GM12878 (cell line): ENCODE measurements around the gene NDST4. TPM values are rescaled to one million over a fixed set of nuclear protein-coding genes. Genes with fewer than 3 reads are reported as not detected.

Experiments
- ATAC-seq: fragments of 200-7000 bp; cut with Tn5 transposase; 3 replicates; pipeline ENCODE4 v1.9.1; 2020; ENCODE audit warnings: mild to moderate bottlenecking, moderate library complexity
- BruUV-seq: library from RNA; stranded (reverse); fragments of 400-500 nt; replicated peaks from 2 replicates; lab custom pipeline; 2021; lab: Mats Ljungman, UMichigan
- CTCF ChIA-PET: fragments of 300-600 bp; sonication (Branson Sonifier 250); formaldehyde crosslinking; extraction: SDS; loops from one replicate; lab custom pipeline; 2021; ENCODE audit warnings: inconsistent platforms; lab: Yijun Ruan, JAX
- POLR2A ChIA-PET: fragments of 350-600 bp; formaldehyde crosslinking; extraction: SDS; loops from one replicate; lab custom pipeline; 2021; ENCODE audit warnings: inconsistent platforms; lab: Charles Lee
- RAD21 ChIA-PET: fragments of 300-600 bp; sonication (Branson Sonifier 250); formaldehyde crosslinking; loops from one replicate; lab custom pipeline; 2023; ENCODE audit warnings: antibody characterized with exemption; ENCODE audit not compliant: unreplicated experiment; lab: Charles Lee
- SMC1A ChIA-PET: fragments of 300-600 bp; sonication (Branson Sonifier 250); formaldehyde crosslinking; loops from one replicate; lab custom pipeline; 2023; ENCODE audit not compliant: unreplicated experiment, uncharacterized antibody; lab: Charles Lee
- DNase-seq: peaks from one replicate; pipeline ENCODE4 v3.0.0-alpha.2; 2011; ENCODE audit warnings: low read depth, low spot score
- FAIRE-seq: peaks from 3 replicates; lab custom pipeline; 2011; peaks lifted over from hg19 to GRCh38; lab: Jason Lieb, UNC
- H2AFZ ChIP-seq: 2 replicates; pipeline ENCODE4 v1.6.0; 2011; ENCODE audit warnings: low read depth, low read length, control low read depth; ENCODE audit not compliant: control insufficient read depth
- H3K27ac ChIP-seq: 2 replicates; pipeline ENCODE4 v1.5.1; 2011; ENCODE audit warnings: control low read depth; ENCODE audit not compliant: control insufficient read depth, insufficient read depth
- H3K27me3 ChIP-seq, 2 experiments: replicated peaks in 1 of 2; 2 replicates each; pipeline versions ENCODE4 v1.6.0 to v1.6.1; 2011; ENCODE audit warnings: low read length in 1 of 2; ENCODE audit not compliant: control insufficient read depth in 2 of 2, insufficient read depth in 2 of 2
- H3K36me3 ChIP-seq, 2 experiments: 2 replicates each; pipeline ENCODE4 v1.5.1; 2011; ENCODE audit warnings: low read length in 1 of 2; ENCODE audit not compliant: control insufficient read depth in 2 of 2, insufficient read depth in 2 of 2
- H3K4me1 ChIP-seq: 2 replicates; pipeline ENCODE4 v1.6.1; 2011; ENCODE audit warnings: mild to moderate bottlenecking, low read length, moderate library complexity, mixed read lengths; ENCODE audit not compliant: control insufficient read depth, insufficient read depth
- H3K4me2 ChIP-seq: 2 replicates; pipeline ENCODE4 v1.6.0; 2011; ENCODE audit warnings: control low read depth; ENCODE audit not compliant: control insufficient read depth, insufficient read depth
- H3K4me3 ChIP-seq: fragments of 200-600 bp; sonication (generic); 2 replicates; pipeline ENCODE4 v1.5.1; 2016
- H3K79me2 ChIP-seq: 2 replicates; pipeline ENCODE4 v1.6.0; 2011; ENCODE audit warnings: low read length; ENCODE audit not compliant: control insufficient read depth, insufficient read depth
- H3K9ac ChIP-seq: 2 replicates; pipeline ENCODE4 v1.8.0; 2011; ENCODE audit warnings: low read length, control low read depth, mixed read lengths; ENCODE audit not compliant: control insufficient read depth, insufficient read depth
- H3K9me3 ChIP-seq: replicated peaks from 3 replicates; pipeline ENCODE4 v1.5.1; 2011; ENCODE audit warnings: mild to moderate bottlenecking, low read length; ENCODE audit not compliant: control insufficient read depth, insufficient read depth
- H4K20me1 ChIP-seq: 2 replicates; pipeline ENCODE4 v1.6.0; 2011; ENCODE audit not compliant: control insufficient read depth, insufficient read depth
- CHD1 ChIP-seq: IDR thresholded peaks from 2 replicates; pipeline ENCODE4 v1.6.1; 2012; ENCODE audit warnings: low read depth, low read length, improper control_type of control experiment
- CREM ChIP-seq: IDR thresholded peaks from 2 replicates; pipeline ENCODE4 v1.6.1; 2014; ENCODE audit warnings: antibody characterized with exemption, low read depth
- ESRRA ChIP-seq: IDR thresholded peaks from 2 replicates; pipeline ENCODE4 v1.6.1; 2012; ENCODE audit warnings: mild to moderate bottlenecking, low read length, improper control_type of control experiment
- KDM1A ChIP-seq: fragments of 200-600 bp; sonication (generic); IDR thresholded peaks from 2 replicates; pipeline ENCODE4 v1.6.1; 2016; ENCODE audit warnings: borderline replicate concordance
- MYC ChIP-seq: IDR thresholded peaks from 2 replicates; pipeline ENCODE4 v1.6.1; 2011; ENCODE audit warnings: mild to moderate bottlenecking, low read length, moderate library complexity, inconsistent platforms; ENCODE audit not compliant: insufficient read depth, insufficient replicate concordance, insufficient read length, severe bottlenecking
- POLR2AphosphoS2 ChIP-seq: IDR thresholded peaks from 2 replicates; pipeline ENCODE4 v1.6.1; 2011; ENCODE audit warnings: low read depth, mild to moderate bottlenecking, low read length, improper control_type of control experiment, moderate library complexity
- YBX1 ChIP-seq: fragments of 450-650 bp; IDR thresholded peaks from 2 replicates; pipeline ENCODE4 v1.6.1; 2016; ENCODE audit warnings: antibody characterized with exemption
- WGBS: methylation state at CpG from one replicate; pipeline ENCODE4 v1.1.6; 2016; ENCODE audit warnings: low lambda C conversion rate; ENCODE audit not compliant: insufficient replicate concordance, insufficient coverage; ENCODE audit errors: missing lambda C conversion rate; 5-methylcytosine and 5-hydroxymethylcytosine counted together
- in situ Hi-C: fragments of 300-500 bp; cut with MboI; formaldehyde crosslinking; loops from 9 replicates; pipeline ENCODE4 v1.14.3; 2018; ENCODE audit warnings: mixed read lengths
- intact Hi-C: fragments of 100-400 bp; cut with micrococcal nuclease; formaldehyde crosslinking; loops from one replicate; pipeline ENCODE4 v1.14.2; 2022; ENCODE audit not compliant: unreplicated experiment
- polyA plus RNA-seq, 11 experiments: library from polyadenylated mRNA; depleted of rRNA in 4 of 11; unstranded in 6 of 11; stranded (reverse) in 5 of 11; fragments of >200 nt; fragmentation: Nextera tagmentation in 4 of 11; fragmentation: Illumina TruSeq in 1 of 11; extraction: Ambion mirVana in 4 of 11; extraction: Trizol in 1 of 11; gene quantifications; 1 replicate in 1 of 11; 2 replicates in 10 of 11; pipeline versions ENCODE4 v1.2.1 to v1.2.3, GENCODE V29; 2011 to 2016; ENCODE audit warnings: inconsistent platforms in 2 of 11, missing spikeins in 2 of 11, low read depth in 1 of 11
- total RNA-seq, 4 experiments: library from RNA; depleted of rRNA in 3 of 4; stranded (reverse); fragments of >200 nt in 3 of 4; fragmentation: Illumina TruSeq in 1 of 4; extraction: Trizol in 1 of 4; gene quantifications; 2 replicates each; pipeline versions ENCODE4 v1.2.1 to v1.2.3, GENCODE V29; 2013 to 2021
- TF ChIP-seq, protein P1 (sequence below): IDR thresholded peaks from 2 replicates; pipeline ENCODE4 v1.6.1; 2012; ENCODE audit warnings: improper control_type of control experiment, low read depth, low read length; ENCODE audit not compliant: insufficient replicate concordance
- TF ChIP-seq, protein P2 (sequence below): fragments of 450-650 bp; IDR thresholded peaks from 2 replicates; pipeline ENCODE4 v1.6.1; 2017; ENCODE audit warnings: mild to moderate bottlenecking, moderate library complexity
- TF ChIP-seq, protein P3 (sequence below): IDR thresholded peaks from 2 replicates; pipeline ENCODE4 v1.6.1; 2012; ENCODE audit warnings: mild to moderate bottlenecking, low read depth, low read length

Gene NDST4
- total and polyA plus RNA-seq, 10 of the 15 experiments (the other 5 are each of a cell fraction or from before 2014, with no cell fraction given): 0.04 to 0.11 (median 0.07) TPM; not detected in 6

DNA sequence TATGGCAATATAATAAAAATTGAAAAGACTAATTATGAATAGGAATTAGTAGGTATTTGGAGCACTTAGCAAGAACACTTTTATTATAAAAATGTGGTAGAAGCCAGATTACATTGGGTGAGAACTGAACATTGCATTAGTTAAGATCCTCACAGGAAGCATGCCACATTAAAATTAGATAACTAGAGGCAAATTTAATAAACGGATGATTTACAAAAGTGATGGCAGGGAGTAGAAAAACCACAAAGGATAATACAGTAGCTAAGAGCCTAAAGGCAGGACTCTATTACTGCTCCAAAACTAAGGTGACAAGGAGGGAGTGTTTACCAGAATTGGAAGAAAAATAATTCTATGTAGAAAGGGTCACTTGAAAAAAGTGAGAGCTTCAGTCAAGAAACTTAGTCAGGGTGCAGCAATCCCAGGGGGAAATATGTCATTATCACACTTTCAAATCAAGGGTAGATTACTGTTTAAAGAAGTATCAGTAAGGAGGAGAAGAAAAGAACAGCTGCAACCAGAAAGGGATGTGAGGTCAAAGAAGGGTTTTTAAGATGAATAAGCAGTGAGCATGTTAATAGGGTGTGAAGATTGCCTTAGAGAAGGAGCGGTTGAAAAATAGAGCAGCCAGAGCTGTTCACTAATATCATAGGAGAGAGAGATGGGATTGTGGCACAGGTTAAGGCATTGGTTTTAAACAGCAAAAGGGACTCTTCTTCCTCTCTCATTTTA is 84.6 kb downstream of the NDST4 start:
- H3K9ac ChIP-seq: no peak overlapping the region
- H3K4me1 ChIP-seq: no peaks in the 10 kb centered on the region
- DNase-seq (no peak), ATAC-seq (no peak), FAIRE-seq (no peak)
- RAD21 ChIA-PET: no interaction called here
- SMC1A ChIA-PET: interaction anchor here (0.8 kb wide), 1 partner anchor 32 kb away, joined by 3 read pairs; no protein-coding TSS in a partner anchor
- WGBS: 32% methylated on average over 2 of the region's 2 CpGs
- no peak overlapping the region for H3K27ac ChIP-seq
- no peaks in the 10 kb centered on the region for H3K36me3 ChIP-seq
- POLR2A ChIA-PET: no interaction called here
- no peaks in the 10 kb centered on the region for H4K20me1 ChIP-seq
- TF ChIP-seq, protein P1, sequence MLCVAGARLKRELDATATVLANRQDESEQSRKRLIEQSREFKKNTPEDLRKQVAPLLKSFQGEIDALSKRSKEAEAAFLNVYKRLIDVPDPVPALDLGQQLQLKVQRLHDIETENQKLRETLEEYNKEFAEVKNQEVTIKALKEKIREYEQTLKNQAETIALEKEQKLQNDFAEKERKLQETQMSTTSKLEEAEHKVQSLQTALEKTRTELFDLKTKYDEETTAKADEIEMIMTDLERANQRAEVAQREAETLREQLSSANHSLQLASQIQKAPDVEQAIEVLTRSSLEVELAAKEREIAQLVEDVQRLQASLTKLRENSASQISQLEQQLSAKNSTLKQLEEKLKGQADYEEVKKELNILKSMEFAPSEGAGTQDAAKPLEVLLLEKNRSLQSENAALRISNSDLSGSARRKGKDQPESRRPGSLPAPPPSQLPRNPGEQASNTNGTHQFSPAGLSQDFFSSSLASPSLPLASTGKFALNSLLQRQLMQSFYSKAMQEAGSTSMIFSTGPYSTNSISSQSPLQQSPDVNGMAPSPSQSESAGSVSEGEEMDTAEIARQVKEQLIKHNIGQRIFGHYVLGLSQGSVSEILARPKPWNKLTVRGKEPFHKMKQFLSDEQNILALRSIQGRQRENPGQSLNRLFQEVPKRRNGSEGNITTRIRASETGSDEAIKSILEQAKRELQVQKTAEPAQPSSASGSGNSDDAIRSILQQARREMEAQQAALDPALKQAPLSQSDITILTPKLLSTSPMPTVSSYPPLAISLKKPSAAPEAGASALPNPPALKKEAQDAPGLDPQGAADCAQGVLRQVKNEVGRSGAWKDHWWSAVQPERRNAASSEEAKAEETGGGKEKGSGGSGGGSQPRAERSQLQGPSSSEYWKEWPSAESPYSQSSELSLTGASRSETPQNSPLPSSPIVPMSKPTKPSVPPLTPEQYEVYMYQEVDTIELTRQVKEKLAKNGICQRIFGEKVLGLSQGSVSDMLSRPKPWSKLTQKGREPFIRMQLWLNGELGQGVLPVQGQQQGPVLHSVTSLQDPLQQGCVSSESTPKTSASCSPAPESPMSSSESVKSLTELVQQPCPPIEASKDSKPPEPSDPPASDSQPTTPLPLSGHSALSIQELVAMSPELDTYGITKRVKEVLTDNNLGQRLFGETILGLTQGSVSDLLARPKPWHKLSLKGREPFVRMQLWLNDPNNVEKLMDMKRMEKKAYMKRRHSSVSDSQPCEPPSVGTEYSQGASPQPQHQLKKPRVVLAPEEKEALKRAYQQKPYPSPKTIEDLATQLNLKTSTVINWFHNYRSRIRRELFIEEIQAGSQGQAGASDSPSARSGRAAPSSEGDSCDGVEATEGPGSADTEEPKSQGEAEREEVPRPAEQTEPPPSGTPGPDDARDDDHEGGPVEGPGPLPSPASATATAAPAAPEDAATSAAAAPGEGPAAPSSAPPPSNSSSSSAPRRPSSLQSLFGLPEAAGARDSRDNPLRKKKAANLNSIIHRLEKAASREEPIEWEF: no peak
- TF ChIP-seq CHD1 (no peak), MYC (no peak), CREM (no peak), YBX1 (no peak), POLR2AphosphoS2 (no peak), KDM1A (no peak), ESRRA (no peak)
- TF ChIP-seq, protein P2, sequence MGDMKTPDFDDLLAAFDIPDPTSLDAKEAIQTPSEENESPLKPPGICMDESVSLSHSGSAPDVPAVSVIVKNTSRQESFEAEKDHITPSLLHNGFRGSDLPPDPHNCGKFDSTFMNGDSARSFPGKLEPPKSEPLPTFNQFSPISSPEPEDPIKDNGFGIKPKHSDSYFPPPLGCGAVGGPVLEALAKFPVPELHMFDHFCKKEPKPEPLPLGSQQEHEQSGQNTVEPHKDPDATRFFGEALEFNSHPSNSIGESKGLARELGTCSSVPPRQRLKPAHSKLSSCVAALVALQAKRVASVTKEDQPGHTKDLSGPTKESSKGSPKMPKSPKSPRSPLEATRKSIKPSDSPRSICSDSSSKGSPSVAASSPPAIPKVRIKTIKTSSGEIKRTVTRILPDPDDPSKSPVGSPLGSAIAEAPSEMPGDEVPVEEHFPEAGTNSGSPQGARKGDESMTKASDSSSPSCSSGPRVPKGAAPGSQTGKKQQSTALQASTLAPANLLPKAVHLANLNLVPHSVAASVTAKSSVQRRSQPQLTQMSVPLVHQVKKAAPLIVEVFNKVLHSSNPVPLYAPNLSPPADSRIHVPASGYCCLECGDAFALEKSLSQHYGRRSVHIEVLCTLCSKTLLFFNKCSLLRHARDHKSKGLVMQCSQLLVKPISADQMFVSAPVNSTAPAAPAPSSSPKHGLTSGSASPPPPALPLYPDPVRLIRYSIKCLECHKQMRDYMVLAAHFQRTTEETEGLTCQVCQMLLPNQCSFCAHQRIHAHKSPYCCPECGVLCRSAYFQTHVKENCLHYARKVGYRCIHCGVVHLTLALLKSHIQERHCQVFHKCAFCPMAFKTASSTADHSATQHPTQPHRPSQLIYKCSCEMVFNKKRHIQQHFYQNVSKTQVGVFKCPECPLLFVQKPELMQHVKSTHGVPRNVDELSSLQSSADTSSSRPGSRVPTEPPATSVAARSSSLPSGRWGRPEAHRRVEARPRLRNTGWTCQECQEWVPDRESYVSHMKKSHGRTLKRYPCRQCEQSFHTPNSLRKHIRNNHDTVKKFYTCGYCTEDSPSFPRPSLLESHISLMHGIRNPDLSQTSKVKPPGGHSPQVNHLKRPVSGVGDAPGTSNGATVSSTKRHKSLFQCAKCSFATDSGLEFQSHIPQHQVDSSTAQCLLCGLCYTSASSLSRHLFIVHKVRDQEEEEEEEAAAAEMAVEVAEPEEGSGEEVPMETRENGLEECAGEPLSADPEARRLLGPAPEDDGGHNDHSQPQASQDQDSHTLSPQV: no peak
- TF ChIP-seq, protein P3, sequence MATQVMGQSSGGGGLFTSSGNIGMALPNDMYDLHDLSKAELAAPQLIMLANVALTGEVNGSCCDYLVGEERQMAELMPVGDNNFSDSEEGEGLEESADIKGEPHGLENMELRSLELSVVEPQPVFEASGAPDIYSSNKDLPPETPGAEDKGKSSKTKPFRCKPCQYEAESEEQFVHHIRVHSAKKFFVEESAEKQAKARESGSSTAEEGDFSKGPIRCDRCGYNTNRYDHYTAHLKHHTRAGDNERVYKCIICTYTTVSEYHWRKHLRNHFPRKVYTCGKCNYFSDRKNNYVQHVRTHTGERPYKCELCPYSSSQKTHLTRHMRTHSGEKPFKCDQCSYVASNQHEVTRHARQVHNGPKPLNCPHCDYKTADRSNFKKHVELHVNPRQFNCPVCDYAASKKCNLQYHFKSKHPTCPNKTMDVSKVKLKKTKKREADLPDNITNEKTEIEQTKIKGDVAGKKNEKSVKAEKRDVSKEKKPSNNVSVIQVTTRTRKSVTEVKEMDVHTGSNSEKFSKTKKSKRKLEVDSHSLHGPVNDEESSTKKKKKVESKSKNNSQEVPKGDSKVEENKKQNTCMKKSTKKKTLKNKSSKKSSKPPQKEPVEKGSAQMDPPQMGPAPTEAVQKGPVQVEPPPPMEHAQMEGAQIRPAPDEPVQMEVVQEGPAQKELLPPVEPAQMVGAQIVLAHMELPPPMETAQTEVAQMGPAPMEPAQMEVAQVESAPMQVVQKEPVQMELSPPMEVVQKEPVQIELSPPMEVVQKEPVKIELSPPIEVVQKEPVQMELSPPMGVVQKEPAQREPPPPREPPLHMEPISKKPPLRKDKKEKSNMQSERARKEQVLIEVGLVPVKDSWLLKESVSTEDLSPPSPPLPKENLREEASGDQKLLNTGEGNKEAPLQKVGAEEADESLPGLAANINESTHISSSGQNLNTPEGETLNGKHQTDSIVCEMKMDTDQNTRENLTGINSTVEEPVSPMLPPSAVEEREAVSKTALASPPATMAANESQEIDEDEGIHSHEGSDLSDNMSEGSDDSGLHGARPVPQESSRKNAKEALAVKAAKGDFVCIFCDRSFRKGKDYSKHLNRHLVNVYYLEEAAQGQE: no peak
- in situ Hi-C loops: no loop called here
- H3K79me2 ChIP-seq: no peaks in the 10 kb centered on the region
- no peaks in the 10 kb centered on the region for H3K27me3 ChIP-seq
- BruUV-seq: no TSS peak
- no peak overlapping the region for H3K4me3 ChIP-seq
- no peak overlapping the region for H2AFZ ChIP-seq
- H3K9me3 ChIP-seq: no peaks in the 10 kb centered on the region
- H3K4me2 ChIP-seq: no peak overlapping the region
- CTCF ChIA-PET: interaction anchor here (0.9 kb wide), 1 partner anchor 113 kb away, joined by 3 read pairs; no protein-coding TSS in a partner anchor
- intact Hi-C loops: no loop called here
